ENCODE measurements around the gene MRPL16.
"Not testable (repeated sequence)": the region's sequence is repeated elsewhere in the genome, so short reads cannot be mapped to it uniquely, and the experiment has no call there.

The MRPL16 gene

GRCh38 chr11:59810189-59810910, at the start of gene MRPL16:
TSS of gene MRPL16 (minus strand) at chr11:59810778. CDS start at chr11:59810658, 120 bp downstream.
- DNase-seq, result peak; percentile 88 to 97

- no peak for DNase-seq
These were observed 49.1 kb upstream of the MRPL16 start for GRCh38 chr11:59859673-59860072.

GRCh38 chr11:59857439-59858434, 47.2 kb upstream of the MRPL16 start:
- DNase-seq, result no peak

DNA sequence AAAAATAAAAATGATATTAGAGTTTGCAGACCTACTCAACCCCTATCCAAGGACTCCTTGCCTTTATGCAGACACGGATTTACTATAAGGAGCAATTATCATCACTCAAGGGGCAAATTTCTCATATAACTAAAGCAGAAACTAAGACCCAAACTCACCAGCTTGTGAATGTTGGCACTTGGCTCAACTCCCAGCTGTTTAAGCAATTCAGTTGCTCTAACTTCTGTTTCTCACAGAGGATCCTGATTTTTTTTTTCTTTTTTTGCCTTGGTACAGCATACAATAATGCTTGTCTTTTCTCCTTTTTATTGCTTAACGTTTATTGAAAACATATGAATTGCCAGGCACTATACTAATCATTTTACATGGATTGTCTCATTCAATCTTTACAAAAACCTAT, 44.3 kb upstream of the MRPL16 start:
- no peak for DNase-seq

- not testable (repeated sequence) for DNase-seq
These were observed 40.8 kb upstream of the MRPL16 start for GRCh38 chr11:59851416-59851815.

DNA sequence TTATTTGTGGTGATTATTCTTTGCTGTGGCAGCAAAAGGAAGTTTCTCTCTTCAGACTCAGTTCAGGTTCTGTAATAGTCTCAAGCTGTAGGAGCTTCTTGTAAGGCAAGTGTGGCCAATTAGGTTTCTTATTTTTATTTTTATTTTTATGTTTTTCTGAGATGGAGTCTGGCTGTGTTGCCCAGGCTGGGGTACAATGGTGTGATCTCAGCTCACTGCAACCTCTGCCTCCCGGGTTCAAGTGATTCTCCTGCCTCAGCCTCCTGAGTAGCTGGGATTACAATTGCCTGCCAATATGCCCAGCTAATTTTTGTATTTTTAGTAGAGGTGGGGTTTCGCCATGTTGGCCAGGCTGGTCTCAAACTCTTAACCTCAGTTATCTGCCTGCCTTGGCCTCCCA, 39.0 kb upstream of the MRPL16 start:
- DNase-seq, result not testable (repeated sequence)

DNA sequence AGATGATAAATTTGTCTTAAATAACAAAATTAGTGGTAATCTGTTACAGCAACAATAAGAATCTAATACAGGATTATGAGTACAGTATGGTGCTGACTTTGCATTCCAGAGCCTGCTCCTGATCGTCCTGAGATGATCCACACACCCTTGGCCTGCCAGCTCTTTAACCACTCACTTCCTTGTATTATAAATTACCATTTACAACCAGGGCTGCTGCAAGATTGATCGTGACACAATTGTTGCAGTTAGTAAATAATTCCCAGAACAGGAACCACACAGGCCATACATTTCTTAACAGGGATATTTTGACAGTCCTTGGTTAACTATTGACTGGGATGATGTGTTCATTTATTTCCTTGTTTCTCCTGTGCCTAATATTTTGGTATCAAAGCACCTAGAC, 38.6 kb upstream of the MRPL16 start:
- no peak for DNase-seq

- not testable (repeated sequence) for DNase-seq
These were observed 37.9 kb upstream of the MRPL16 start for GRCh38 chr11:59848439-59848838.

DNA sequence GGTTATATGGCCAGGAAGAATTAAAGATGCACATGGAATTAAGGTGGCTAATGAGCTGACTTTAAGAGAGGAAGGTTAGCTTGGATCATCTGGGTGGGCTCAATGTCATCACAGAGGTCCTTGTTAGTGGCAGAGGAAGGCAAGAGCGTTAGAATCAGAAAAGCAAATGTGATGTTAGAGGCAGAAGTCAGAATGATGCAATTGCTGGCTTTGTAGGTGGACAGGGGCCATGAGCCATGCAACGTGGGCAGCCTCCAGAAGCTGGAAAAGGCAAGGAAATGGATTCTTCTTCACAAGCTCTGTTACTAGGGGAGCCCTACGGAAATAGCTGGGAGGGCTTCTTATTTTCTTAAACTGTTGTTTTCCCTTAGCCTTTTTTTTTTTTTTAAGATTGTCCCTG, 37.0 kb upstream of the MRPL16 start:
- DNase-seq, result no peak

- no peak for DNase-seq
These were observed 36.0 kb upstream of the MRPL16 start for GRCh38 chr11:59846556-59846955.

GRCh38 chr11:59845399-59845798, 34.8 kb upstream of the MRPL16 start, which contains the start of gene CBLIF:
TSS of gene CBLIF (minus strand) at chr11:59845499. CDS start at chr11:59845453, 46 bp downstream.
- DNase-seq, result no peak

DNA sequence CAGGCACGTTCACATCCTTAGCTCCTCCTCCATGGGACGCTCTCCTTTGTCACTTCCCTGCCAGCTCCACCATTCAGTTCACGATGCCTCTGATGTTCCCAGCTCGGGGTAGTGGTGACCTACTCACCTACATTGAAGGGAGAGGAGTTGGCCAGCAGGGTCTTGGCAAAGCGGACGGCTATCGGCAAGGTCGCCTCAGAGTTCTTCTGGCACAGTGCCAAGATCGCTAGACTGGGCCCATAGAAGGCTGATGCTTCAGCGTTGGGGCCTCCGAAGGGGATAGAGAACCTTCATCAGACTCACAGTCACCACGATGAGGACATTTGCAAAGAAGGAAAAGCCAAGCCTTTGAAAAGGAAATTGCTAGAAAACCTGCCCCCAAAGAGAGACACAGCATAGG, 31.7 kb upstream of the MRPL16 start:
- DNase-seq, result no peak

- no peak for DNase-seq
These were observed 30.9 kb upstream of the MRPL16 start for GRCh38 chr11:59841514-59841913.

DNA sequence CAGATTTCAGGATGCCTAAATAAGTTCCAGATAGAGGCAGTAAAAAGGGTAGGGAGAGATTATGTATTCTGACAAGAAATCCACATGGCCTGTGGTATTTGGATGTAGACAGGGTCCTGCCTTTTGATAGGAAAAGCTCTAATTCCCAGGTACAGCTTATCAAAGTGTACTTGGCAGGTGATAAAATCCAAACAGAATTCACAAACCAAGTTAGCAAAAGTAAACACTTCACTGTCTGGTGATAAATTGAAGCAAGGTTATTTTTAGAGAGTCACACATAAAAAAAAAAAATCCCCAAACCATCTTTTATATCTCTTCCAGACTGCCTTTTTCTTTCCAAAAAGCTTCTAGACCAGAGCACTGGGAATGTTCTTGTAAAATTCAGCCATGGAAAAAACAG, 29.0 kb upstream of the MRPL16 start:
- no peak for DNase-seq

- DNase-seq, result no peak
These were observed 23.0 kb upstream of the MRPL16 start for GRCh38 chr11:59833602-59834001.

GRCh38 chr11:59829358-59829757, 18.8 kb upstream of the MRPL16 start:
- no peak for DNase-seq

DNA sequence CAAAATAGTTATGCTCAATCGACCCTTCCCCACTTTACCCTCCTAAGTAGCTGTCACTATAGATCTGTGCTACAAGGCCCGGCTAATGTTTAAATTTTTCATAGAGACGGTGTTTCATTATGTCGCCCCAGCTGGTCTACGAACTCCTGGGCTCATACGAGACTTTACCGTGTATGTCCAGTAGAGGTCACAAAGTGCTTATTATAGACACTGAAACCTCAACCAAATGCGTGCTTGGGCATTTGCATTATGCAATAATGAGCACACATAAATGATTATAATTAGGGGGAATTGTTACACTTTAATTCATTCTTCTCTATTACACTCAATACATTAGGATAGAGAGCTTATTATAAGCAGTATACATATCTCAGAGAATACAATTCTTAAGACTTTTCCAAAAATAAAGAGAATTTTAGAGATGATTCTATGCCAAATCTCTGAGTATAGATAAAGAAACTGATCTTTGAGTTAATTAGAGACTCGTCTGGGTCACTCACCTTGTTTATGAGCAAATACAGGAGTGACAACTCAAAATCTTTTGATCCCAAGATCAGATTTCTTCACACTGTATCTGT, 12.5 kb upstream of the MRPL16 start:
- peak; percentile 61 to 88 for DNase-seq

GRCh38 chr11:59818572-59818971, 8.0 kb upstream of the MRPL16 start:
- DNase-seq, result no peak

DNA sequence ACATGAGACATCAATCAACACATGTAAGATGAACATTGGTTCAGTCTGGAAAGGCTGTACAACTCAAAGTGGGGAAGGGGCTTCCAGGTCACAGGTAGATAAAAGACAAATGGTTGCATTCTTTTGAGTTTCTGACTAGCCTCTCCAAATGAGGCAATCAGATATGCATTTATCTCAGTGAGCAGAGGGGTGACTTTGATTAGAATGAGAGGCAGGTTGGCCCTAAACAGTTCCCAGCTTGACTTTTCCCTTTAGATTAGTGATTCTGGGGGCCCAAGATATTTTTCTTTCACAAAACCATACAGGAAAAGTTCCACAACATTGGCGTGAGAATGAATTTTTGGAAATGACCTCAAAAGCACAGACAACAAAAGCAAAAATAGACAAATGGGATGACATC, 5.9 kb upstream of the MRPL16 start:
- DNase-seq, result not testable (repeated sequence)

GRCh38 chr11:59815754-59816153, 5.2 kb upstream of the MRPL16 start:
- DNase-seq, result no peak

- no peak for DNase-seq
These were observed 3.4 kb upstream of the MRPL16 start for GRCh38 chr11:59814021-59814420.

DNA sequence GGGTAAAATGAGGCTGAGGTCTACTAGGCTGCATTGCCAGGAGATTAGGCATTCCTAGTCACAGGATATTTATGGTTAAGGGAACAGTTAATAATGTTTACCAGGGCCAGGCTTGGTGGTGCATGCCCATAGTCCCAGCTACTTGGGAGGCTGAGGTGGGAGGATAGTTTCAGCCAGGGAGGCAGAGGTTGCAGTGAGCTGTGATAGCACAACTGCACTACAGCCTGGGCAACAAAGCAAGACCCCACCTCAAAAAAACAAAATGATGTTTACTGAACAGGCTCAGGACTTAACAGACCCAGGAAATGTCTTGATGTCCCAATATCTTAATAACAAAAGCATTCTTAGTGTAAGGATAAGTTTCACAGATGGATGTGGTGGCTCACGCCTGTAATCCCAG, 2.8 kb upstream of the MRPL16 start:
- DNase-seq, result no peak

- DNase-seq, result no peak
These were observed 1.6 kb upstream of the MRPL16 start for GRCh38 chr11:59812220-59812619.

DNA sequence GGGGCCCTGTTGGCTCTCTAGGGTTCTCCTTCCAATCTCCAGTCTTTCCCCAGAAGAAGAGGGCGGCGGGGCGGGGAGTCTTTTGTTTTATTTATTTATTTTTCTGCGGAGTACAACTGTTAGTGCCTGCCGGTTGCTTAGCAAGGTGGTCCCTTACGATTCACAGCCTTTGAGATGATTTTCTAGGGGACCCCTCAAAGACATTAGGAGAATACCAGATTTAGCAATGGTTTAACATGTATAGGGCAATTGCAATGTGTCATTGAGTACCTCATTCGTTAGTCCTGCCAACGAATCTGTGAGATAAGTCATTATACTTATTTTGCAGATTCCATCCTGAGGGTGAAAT, 307 bp upstream of the MRPL16 start:
- DNase-seq, result no peak

Measured in NCI-H526 (cell line).